Neural cell (in vitro differentiated cells): ENCODE data around the gene HACE1. TPM values are rescaled to one million over a fixed set of nuclear protein-coding genes. Genes with fewer than 3 reads are reported as not detected.

ENCODE experiments used
- H2AFZ ChIP-seq: fragments of 200-600, 300-800 bp; sonication (generic), shearing (Covaris generic); 2 replicates; pipeline ENCODE4 v1.6.0; 2014; ENCODE audit warnings: low read depth, mild to moderate bottlenecking, antibody characterized with exemption, low read length, moderate library complexity
- H3F3A ChIP-seq: fragments of 200-600 bp; shearing (Covaris generic); 2 replicates; pipeline ENCODE4 v1.6.1; 2016; ENCODE audit warnings: mild to moderate bottlenecking, moderate library complexity, mixed read lengths, antibody characterized with exemption, low read length; ENCODE audit not compliant: insufficient read depth, poor library complexity, severe bottlenecking
- H3K27ac ChIP-seq: fragments of 200-600, 300-800 bp; sonication (generic), shearing (Covaris generic); 2 replicates; pipeline ENCODE4 v1.5.1; 2014; ENCODE audit warnings: mild to moderate bottlenecking, low read length, moderate library complexity
- H3K27me3 ChIP-seq: fragments of 300-800, 200-600 bp; sonication (generic), shearing (Covaris generic); 2 replicates; pipeline ENCODE4 v1.6.0; 2014; ENCODE audit warnings: mild to moderate bottlenecking, low read depth, low read length, moderate library complexity; ENCODE audit not compliant: insufficient read depth
- H3K36me3 ChIP-seq: fragments of 300-800, 200-600 bp; sonication (generic), shearing (Covaris generic); 2 replicates; pipeline ENCODE4 v1.5.1; 2014; ENCODE audit warnings: mild to moderate bottlenecking, antibody characterized with exemption, low read length, moderate library complexity; ENCODE audit not compliant: insufficient read depth
- H3K4me2 ChIP-seq: fragments of 300-800, 200-600 bp; sonication (generic), shearing (Covaris generic); 2 replicates; pipeline ENCODE4 v1.6.0; 2014; ENCODE audit warnings: mild to moderate bottlenecking, low read length
- H3K4me3 ChIP-seq: fragments of 300-800, 200-600 bp; sonication (generic), shearing (Covaris generic); 2 replicates; pipeline ENCODE4 v1.5.1; 2014; ENCODE audit warnings: mild to moderate bottlenecking, low read length, moderate library complexity
- H3K79me2 ChIP-seq: fragments of 200-600 bp; shearing (Covaris generic); replicated peaks from 2 replicates; pipeline ENCODE4 v1.6.0; 2014; ENCODE audit warnings: mild to moderate bottlenecking, low read length, moderate library complexity; ENCODE audit not compliant: insufficient read depth
- H3K9ac ChIP-seq: fragments of 300-800, 200-600 bp; sonication (generic), shearing (Covaris generic); 2 replicates; pipeline ENCODE4 v1.6.1; 2016; ENCODE audit warnings: mild to moderate bottlenecking, low read length, mixed read lengths
- H3K9me2 ChIP-seq: fragments of 200-600 bp; shearing (Covaris generic); 2 replicates; pipeline ENCODE4 v1.6.1; 2016; ENCODE audit warnings: mild to moderate bottlenecking, low read length, mixed read lengths; ENCODE audit not compliant: insufficient read depth
- H3K9me3 ChIP-seq: fragments of 200-600, 300-800 bp; sonication (generic), shearing (Covaris generic); 2 replicates; pipeline ENCODE4 v1.6.1; 2016; ENCODE audit warnings: mild to moderate bottlenecking, mixed run types, low read length, moderate library complexity, mixed read lengths
- H4K20me1 ChIP-seq: fragments of 200-600 bp; shearing (Covaris generic); 2 replicates; pipeline ENCODE4 v1.6.1; 2016; ENCODE audit warnings: mild to moderate bottlenecking, mixed run types; ENCODE audit not compliant: insufficient read depth
- EP300 ChIP-seq: fragments of 450-650 bp; conservative IDR thresholded peaks from 2 replicates; pipeline ENCODE4 v1.6.1; 2014; ENCODE audit warnings: antibody characterized with exemption, mild to moderate bottlenecking, moderate library complexity; ENCODE audit not compliant: poor library complexity, severe bottlenecking
- EZH2 ChIP-seq: fragments of 200-600, 300-800 bp; shearing (Covaris generic), sonication (generic); IDR thresholded peaks from 2 replicates; pipeline ENCODE4 v1.6.1; 2014; ENCODE audit warnings: antibody characterized with exemption, low read length, borderline replicate concordance, mild to moderate bottlenecking; ENCODE audit not compliant: insufficient read depth, poor library complexity, severe bottlenecking
- MXI1 ChIP-seq: fragments of 450-650 bp; conservative IDR thresholded peaks from 2 replicates; pipeline ENCODE4 v1.6.1; 2014; ENCODE audit warnings: antibody characterized with exemption, mild to moderate bottlenecking; ENCODE audit not compliant: poor library complexity, severe bottlenecking
- POLR2AphosphoS5 ChIP-seq: IDR thresholded peaks from 2 replicates; pipeline ENCODE4 v1.6.1; 2012
- RAD21 ChIP-seq: fragments of 450-650 bp; conservative IDR thresholded peaks from 2 replicates; pipeline ENCODE4 v1.6.1; 2014; ENCODE audit warnings: antibody characterized with exemption, mild to moderate bottlenecking, moderate library complexity
- SMC3 ChIP-seq: fragments of 450-650 bp; conservative IDR thresholded peaks from 2 replicates; pipeline ENCODE4 v1.6.1; 2014; ENCODE audit warnings: antibody characterized with exemption, mild to moderate bottlenecking, moderate library complexity; ENCODE audit not compliant: poor library complexity
- TAF1 ChIP-seq: IDR thresholded peaks from 2 replicates; pipeline ENCODE4 v1.6.1; 2012; ENCODE audit warnings: low read depth
- polyA plus RNA-seq: library from polyadenylated mRNA; depleted of rRNA; stranded (reverse); fragments of >200 nt; gene quantifications from 2 replicates; pipeline ENCODE4 v1.2.3, GENCODE V29; 2014
- TF ChIP-seq, protein P1 (sequence below): fragments of 450-650 bp; IDR thresholded peaks from 2 replicates; pipeline ENCODE4 v1.5.1; 2014; ENCODE audit warnings: antibody characterized with exemption, mild to moderate bottlenecking, moderate library complexity; ENCODE audit not compliant: poor library complexity, severe bottlenecking
- TF ChIP-seq, protein P2 (sequence below): IDR thresholded peaks from 2 replicates; pipeline ENCODE4 v1.6.1; 2012; ENCODE audit warnings: borderline replicate concordance

HACE1 gene
- polyA plus RNA-seq, 1 donor from 2014 or later = 70.6 TPM

DNA sequence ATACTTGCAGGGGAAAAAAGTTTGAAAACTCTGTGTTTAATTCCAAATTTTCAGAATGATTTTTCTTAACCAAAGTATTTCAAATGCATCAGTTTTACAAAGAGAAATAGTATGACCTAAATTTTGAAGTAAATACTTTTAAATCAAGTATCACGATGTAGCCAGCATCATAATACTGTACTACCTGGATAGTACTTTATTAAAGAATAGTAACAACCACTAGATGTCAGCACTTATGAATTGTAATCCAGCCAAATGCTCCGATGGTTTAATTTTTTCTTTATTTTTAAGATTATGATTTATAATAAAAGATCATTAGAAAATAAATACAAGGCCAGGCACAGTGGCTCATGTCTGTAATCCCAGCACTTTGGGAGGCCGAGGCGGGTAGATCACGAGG lies 37.2 kb upstream of the HACE1 start:
- H3K4me2 ChIP-seq = no peak overlapping the region
- no peaks in the 10 kb centered on the region for H3K79me2 ChIP-seq
- no peaks in the 10 kb centered on the region for H3K36me3 ChIP-seq
- H3K9ac ChIP-seq = no peak overlapping the region
- no peaks in the 10 kb centered on the region for H3K9me3 ChIP-seq
- H3K27me3 ChIP-seq = no peaks in the 10 kb centered on the region
- no peak overlapping the region for H2AFZ ChIP-seq
- H3F3A ChIP-seq = no peaks in the 10 kb centered on the region
- H3K9me2 ChIP-seq = no peaks in the 10 kb centered on the region
- no peak for TF ChIP-seq SMC3
- TF ChIP-seq, protein P1, sequence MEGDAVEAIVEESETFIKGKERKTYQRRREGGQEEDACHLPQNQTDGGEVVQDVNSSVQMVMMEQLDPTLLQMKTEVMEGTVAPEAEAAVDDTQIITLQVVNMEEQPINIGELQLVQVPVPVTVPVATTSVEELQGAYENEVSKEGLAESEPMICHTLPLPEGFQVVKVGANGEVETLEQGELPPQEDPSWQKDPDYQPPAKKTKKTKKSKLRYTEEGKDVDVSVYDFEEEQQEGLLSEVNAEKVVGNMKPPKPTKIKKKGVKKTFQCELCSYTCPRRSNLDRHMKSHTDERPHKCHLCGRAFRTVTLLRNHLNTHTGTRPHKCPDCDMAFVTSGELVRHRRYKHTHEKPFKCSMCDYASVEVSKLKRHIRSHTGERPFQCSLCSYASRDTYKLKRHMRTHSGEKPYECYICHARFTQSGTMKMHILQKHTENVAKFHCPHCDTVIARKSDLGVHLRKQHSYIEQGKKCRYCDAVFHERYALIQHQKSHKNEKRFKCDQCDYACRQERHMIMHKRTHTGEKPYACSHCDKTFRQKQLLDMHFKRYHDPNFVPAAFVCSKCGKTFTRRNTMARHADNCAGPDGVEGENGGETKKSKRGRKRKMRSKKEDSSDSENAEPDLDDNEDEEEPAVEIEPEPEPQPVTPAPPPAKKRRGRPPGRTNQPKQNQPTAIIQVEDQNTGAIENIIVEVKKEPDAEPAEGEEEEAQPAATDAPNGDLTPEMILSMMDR = peak; percentile 43
- TF ChIP-seq POLR2AphosphoS5 = no peak
- no peak overlapping the region for H3K4me3 ChIP-seq
- H4K20me1 ChIP-seq = no peaks in the 10 kb centered on the region
- no peak overlapping the region for H3K27ac ChIP-seq

DNA sequence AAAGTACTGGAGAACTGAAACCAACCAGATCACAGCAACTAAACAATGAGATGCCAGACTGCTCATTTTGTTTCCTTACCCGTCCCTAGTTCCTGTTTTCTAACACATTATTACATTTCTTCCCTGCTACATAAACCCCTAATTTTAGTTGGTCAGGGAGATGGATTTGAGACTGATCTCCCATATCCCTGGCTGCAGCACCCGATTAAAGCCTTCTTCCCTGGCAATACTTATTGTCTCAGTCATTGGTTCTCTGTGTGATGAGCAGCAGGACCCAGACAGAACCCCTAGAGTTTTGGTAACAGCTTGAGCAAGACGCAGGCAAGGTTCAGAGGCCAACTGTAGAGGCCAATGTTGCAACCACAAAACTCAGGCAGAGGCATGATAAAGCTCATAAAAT lies 28.3 kb upstream of the HACE1 start:
- no peak overlapping the region for H3K4me3 ChIP-seq
- TF ChIP-seq RAD21 (no peak), SMC3 (no peak), TAF1 (no peak), EP300 (no peak), POLR2AphosphoS5 (no peak), EZH2 (no peak), MXI1 (no peak)
- TF ChIP-seq, protein P1 = no peak
- TF ChIP-seq, protein P2, sequence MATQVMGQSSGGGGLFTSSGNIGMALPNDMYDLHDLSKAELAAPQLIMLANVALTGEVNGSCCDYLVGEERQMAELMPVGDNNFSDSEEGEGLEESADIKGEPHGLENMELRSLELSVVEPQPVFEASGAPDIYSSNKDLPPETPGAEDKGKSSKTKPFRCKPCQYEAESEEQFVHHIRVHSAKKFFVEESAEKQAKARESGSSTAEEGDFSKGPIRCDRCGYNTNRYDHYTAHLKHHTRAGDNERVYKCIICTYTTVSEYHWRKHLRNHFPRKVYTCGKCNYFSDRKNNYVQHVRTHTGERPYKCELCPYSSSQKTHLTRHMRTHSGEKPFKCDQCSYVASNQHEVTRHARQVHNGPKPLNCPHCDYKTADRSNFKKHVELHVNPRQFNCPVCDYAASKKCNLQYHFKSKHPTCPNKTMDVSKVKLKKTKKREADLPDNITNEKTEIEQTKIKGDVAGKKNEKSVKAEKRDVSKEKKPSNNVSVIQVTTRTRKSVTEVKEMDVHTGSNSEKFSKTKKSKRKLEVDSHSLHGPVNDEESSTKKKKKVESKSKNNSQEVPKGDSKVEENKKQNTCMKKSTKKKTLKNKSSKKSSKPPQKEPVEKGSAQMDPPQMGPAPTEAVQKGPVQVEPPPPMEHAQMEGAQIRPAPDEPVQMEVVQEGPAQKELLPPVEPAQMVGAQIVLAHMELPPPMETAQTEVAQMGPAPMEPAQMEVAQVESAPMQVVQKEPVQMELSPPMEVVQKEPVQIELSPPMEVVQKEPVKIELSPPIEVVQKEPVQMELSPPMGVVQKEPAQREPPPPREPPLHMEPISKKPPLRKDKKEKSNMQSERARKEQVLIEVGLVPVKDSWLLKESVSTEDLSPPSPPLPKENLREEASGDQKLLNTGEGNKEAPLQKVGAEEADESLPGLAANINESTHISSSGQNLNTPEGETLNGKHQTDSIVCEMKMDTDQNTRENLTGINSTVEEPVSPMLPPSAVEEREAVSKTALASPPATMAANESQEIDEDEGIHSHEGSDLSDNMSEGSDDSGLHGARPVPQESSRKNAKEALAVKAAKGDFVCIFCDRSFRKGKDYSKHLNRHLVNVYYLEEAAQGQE = no peak
- H2AFZ ChIP-seq = no peak overlapping the region
- H3F3A ChIP-seq = no peaks in the 10 kb centered on the region
- no peaks in the 10 kb centered on the region for H4K20me1 ChIP-seq
- no peaks in the 10 kb centered on the region for H3K36me3 ChIP-seq
- no peak overlapping the region for H3K4me2 ChIP-seq
- H3K9me2 ChIP-seq = no peaks in the 10 kb centered on the region
- no peak overlapping the region for H3K27ac ChIP-seq
- no peaks in the 10 kb centered on the region for H3K27me3 ChIP-seq
- H3K9me3 ChIP-seq = no peaks in the 10 kb centered on the region
- H3K79me2 ChIP-seq = no peaks in the 10 kb centered on the region
- no peak overlapping the region for H3K9ac ChIP-seq
